Fibroblast of skin of right biceps (primary cell): ENCODE data around the gene ZNF614.
"Not testable (repeated sequence)": the region's sequence is repeated elsewhere in the genome, so short reads cannot be mapped to it uniquely, and the experiment has no call there.

Experiments
- DNase-seq: peaks from one replicate; pipeline ENCODE4 v3.0.0-alpha.2; 2013

ZNF614 gene

DNA sequence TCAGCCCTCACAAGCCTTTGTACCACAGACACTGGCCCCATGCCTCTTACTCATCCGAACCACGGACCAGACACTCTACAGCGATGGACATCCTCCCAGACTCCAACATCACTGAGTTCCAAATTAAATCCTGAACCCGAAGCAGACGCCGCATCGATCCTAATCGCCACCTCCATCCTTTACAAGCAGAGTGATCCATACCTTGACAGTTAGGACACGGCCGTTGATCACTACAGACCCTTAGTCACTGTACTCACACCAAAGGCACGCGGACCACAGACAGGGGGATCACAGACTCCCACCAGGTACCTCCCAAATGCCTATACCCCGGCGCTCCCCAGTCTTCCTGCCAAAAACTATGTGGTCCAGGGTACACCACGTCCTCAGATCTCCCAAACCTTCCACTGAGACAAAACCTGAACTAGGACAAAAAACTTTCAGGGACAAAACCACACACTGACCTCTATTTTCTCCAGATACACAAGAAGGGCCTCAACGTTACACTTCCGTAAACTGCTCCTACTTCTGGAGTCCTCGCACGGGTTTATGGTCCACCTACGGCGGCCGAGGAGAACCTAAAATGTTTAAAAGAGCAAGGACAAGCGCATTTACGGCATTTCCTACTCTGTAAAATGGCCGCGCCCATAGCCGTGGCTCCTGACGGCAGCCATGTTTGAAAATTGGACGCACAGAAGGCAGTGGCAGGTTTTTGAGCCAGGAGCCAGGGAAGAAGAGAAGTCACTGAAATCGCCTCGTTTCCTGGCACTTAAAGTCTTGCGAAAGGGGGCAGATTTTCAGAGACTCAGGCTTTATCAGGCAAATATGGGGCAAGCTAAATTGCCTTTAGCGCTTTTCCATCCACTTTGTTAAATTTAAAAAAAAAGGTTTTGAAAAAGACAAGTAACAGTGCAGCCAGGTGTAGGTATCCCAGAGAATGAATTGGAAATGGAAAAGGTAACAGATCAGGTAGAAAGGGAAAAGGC is 41.6 kb downstream of the ZNF614 start, which contains the start of gene ZNF350:
Gene ZNF350, minus strand, starts transcription at position 532 of the 983 bp plus-strand sequence. CDS start 12,480 bp downstream, outside the sequence.
- DNase-seq, result peak; percentile 95

GRCh38 chr19:51983361-51983760 is 44.8 kb downstream of the ZNF614 start:
- DNase-seq, result no peak

GRCh38 chr19:51980926-51981325 is 47.3 kb downstream of the ZNF614 start:
- not testable (repeated sequence) for DNase-seq

GRCh38 chr19:51980116-51980736 is 48.0 kb downstream of the ZNF614 start:
- DNase-seq, result no peak

- no peak for DNase-seq
Measured at GRCh38 chr19:51978882-51979281, 49.3 kb downstream of the ZNF614 start.

DNA sequence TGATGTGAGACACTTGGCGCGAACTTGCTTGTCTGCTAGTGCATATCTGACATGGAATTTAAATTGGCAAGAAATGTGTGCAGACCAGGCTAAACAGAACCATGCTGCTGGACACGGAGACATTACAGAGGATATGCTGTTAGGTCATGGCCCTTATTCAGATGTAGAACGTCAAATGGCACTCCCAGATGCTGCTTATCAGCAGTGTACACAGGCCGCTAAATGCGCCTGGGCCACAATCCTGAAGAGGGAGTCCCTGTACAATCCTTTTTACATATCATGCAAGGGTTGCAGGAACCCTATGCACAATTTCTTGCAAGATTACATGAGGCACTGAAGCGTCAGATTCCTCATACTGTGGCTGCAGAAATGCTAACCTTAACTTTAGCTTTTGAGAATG is 50.8 kb downstream of the ZNF614 start:
- no peak for DNase-seq

DNA sequence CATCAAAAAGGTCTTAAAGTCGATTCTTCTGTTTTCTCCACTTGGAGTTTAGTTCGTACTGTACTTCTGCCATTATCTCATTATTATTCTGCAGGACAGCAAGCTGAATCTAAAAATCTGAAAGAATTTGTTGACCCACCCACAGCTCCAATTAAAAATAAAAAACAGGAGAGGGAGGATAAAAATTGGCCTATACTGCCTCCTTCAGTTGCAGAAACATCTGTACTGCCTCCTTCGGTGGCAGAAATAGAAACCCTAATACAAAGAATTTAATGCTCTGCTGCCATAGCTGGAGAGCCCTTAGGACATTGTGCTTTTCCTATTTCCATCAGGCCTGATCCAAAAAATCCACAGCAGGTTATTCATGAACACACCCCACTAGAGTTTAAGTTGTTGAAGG is 51.3 kb downstream of the ZNF614 start:
- no peak for DNase-seq

- DNase-seq, result not testable (repeated sequence)
Measured at GRCh38 chr19:51975787-51976186, 52.4 kb downstream of the ZNF614 start.

DNA sequence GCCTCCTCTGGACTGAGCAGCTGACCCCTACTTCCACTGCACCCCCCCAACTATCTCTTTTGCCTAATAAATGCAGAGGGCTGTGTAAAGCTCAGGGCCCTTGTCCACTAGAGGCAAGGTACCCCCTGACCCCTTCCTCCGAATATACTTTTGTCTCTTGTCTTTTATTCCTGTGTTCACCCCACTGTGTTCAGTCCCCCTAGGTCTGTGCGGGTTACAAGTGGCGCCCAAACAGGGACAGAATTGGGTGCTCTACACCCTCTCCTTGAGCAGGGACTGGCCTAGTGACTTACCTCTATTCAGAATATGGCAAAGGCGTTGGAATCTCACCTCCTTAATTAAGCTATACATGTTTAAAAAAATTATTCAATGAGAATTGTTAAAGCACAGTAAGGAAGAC is 56.6 kb downstream of the ZNF614 start:
- DNase-seq, result peak; percentile 41

DNA sequence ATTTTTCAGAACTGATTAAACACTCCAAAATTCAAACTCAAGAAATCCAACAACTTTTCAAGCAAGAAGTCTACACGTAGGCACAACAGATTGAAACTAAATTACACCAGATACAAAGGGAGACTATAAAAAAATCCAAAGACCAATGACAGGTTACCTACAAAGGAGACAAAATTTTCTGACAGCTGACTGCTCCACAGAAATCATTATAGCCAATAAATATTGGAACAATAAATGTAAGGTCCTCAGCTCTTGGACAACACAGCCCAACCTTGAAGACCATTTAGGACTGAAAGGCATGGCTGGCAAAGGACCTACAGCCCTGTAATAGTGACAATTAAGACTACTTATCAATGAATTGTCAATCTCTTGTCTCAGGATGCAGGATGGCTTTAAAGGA is 57.5 kb downstream of the ZNF614 start:
- DNase-seq, result no peak

GRCh38 chr19:51965583-51965982 is 62.6 kb downstream of the ZNF614 start:
- DNase-seq, result no peak
